SU-DHL-6 (cell line): ENCODE data around the gene INPP5A.

Experiments
- H2AFZ ChIP-seq: fragments of 200-600 bp; sonication (generic); 2 replicates; pipeline ENCODE4 v1.6.1; 2014; ENCODE audit warnings: low read depth, mild to moderate bottlenecking, moderate library complexity, mixed read lengths, antibody characterized with exemption, low read length; ENCODE audit not compliant: severe bottlenecking
- H3F3A ChIP-seq: fragments of 200-600 bp; shearing (Covaris generic); 2 replicates; pipeline ENCODE4 v1.6.0; 2016; ENCODE audit warnings: antibody characterized with exemption, mild to moderate bottlenecking; ENCODE audit not compliant: insufficient read depth
- H3K27ac ChIP-seq: fragments of 200-600 bp; sonication (generic); 2 replicates; pipeline ENCODE4 v1.5.1; 2016; ENCODE audit warnings: low read depth, mild to moderate bottlenecking, low read length, moderate library complexity, mixed read lengths
- H3K27me3 ChIP-seq: fragments of 200-600 bp; sonication (generic), shearing (Covaris generic); 2 replicates; pipeline ENCODE4 v1.6.0; 2014; ENCODE audit warnings: mild to moderate bottlenecking, low read length
- H3K36me3 ChIP-seq: fragments of 200-600 bp; sonication (generic); 2 replicates; pipeline ENCODE4 v1.6.1; 2014; ENCODE audit warnings: mild to moderate bottlenecking, low read length, mixed read lengths
- H3K4me2 ChIP-seq: fragments of 300-600, 200-600 bp; shearing (Covaris generic), sonication (generic); 2 replicates; pipeline ENCODE4 v1.6.0; 2014; ENCODE audit warnings: low read length, low read depth, mild to moderate bottlenecking; ENCODE audit not compliant: poor library complexity, severe bottlenecking
- H3K4me3 ChIP-seq: fragments of 200-600 bp; sonication (generic); 2 replicates; pipeline ENCODE4 v1.5.1; 2014; ENCODE audit warnings: antibody characterized with exemption, low read length, mild to moderate bottlenecking, mixed read lengths; ENCODE audit not compliant: insufficient read depth, poor library complexity, severe bottlenecking
- H3K79me2 ChIP-seq: fragments of 200-600 bp; sonication (generic); 2 replicates; pipeline ENCODE4 v1.6.1; 2014; ENCODE audit warnings: mild to moderate bottlenecking, low read length, moderate library complexity; ENCODE audit not compliant: insufficient read depth
- H3K9ac ChIP-seq: fragments of 200-600 bp; sonication (generic); 2 replicates; pipeline ENCODE4 v1.7.0; 2014; ENCODE audit warnings: mild to moderate bottlenecking, low read length
- H3K9me2 ChIP-seq: fragments of 200-600 bp; sonication (generic); replicated peaks from 2 replicates; pipeline ENCODE4 v1.6.1; 2014; ENCODE audit warnings: low read length; ENCODE audit not compliant: insufficient read depth
- H3K9me3 ChIP-seq: fragments of 200-600 bp; sonication (generic); 2 replicates; pipeline ENCODE4 v1.6.1; 2014; ENCODE audit warnings: low read length, mixed read lengths; ENCODE audit not compliant: insufficient read depth
- H4K20me1 ChIP-seq: fragments of 200-600 bp; sonication (generic); 2 replicates; pipeline ENCODE4 v1.6.1; 2014; ENCODE audit warnings: low read depth, mild to moderate bottlenecking, antibody characterized with exemption, low read length, moderate library complexity, mixed read lengths
- EZH2phosphoT487 ChIP-seq: fragments of 200-600 bp; sonication (generic), shearing (Covaris generic); conservative IDR thresholded peaks from 2 replicates; pipeline ENCODE4 v1.6.1; 2018; ENCODE audit warnings: mild to moderate bottlenecking, antibody characterized with exemption, low read length, moderate library complexity, mixed read lengths
- TF ChIP-seq, protein P1 (sequence below): fragments of 200-600 bp; sonication (generic); IDR thresholded peaks from one replicate; pipeline ENCODE4 v1.5.1; 2017; ENCODE audit warnings: antibody characterized with exemption, mild to moderate bottlenecking, low read length, moderate library complexity; ENCODE audit not compliant: insufficient read depth, poor library complexity, severe bottlenecking

The INPP5A gene

DNA sequence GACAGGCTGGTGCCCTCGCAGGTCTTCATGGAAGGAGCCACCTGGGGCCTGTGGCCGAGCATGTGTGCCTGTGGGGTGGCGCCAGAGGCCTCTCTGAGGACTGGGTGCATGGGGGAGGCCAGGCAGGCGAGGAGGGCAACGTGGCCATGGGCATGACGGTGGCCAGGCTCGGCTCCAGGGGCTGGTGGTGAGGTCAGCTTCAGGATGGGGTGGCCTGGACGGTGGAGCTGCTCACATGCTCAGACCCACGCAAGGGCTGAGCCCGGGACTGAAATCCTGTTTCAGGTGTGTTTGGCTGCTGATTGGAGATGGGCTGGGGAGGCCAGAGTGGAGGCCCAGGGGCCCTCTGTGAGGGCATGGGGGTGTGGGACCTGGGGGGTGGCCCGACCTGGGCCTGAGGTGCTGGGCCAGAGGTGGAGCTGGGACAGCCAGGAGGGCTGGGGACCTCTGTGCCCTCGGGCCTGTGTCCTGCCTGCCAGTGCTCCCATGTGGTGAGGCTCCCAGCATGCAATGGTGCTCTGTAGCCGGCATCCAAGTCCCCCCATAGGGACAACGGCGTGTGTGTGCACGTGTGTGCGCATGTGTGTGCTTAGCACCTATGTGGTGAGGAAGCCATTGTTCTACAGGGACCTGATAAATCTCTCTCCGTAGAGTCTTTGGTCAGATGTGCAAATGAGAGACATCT lies 71.1 kb downstream of the INPP5A start:
- no peaks in the 10 kb centered on the region for H3K9me2 ChIP-seq
- H3K27me3 ChIP-seq, result no peaks in the 10 kb centered on the region
- no peaks in the 10 kb centered on the region for H3K9me3 ChIP-seq
- H3K4me2 ChIP-seq, result no peak overlapping the region
- H3K36me3 ChIP-seq, result no peaks in the 10 kb centered on the region
- no peaks in the 10 kb centered on the region for H3K79me2 ChIP-seq
- no peak overlapping the region for H3K9ac ChIP-seq
- no peaks in the 10 kb centered on the region for H4K20me1 ChIP-seq
- H3F3A ChIP-seq, result no peaks in the 10 kb centered on the region
- TF ChIP-seq, protein P1, sequence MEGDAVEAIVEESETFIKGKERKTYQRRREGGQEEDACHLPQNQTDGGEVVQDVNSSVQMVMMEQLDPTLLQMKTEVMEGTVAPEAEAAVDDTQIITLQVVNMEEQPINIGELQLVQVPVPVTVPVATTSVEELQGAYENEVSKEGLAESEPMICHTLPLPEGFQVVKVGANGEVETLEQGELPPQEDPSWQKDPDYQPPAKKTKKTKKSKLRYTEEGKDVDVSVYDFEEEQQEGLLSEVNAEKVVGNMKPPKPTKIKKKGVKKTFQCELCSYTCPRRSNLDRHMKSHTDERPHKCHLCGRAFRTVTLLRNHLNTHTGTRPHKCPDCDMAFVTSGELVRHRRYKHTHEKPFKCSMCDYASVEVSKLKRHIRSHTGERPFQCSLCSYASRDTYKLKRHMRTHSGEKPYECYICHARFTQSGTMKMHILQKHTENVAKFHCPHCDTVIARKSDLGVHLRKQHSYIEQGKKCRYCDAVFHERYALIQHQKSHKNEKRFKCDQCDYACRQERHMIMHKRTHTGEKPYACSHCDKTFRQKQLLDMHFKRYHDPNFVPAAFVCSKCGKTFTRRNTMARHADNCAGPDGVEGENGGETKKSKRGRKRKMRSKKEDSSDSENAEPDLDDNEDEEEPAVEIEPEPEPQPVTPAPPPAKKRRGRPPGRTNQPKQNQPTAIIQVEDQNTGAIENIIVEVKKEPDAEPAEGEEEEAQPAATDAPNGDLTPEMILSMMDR, result no peak
- TF ChIP-seq EZH2phosphoT487, result no peak
- H3K27ac ChIP-seq, result no peak overlapping the region
- no peak overlapping the region for H2AFZ ChIP-seq
- H3K4me3 ChIP-seq, result no peak overlapping the region

DNA sequence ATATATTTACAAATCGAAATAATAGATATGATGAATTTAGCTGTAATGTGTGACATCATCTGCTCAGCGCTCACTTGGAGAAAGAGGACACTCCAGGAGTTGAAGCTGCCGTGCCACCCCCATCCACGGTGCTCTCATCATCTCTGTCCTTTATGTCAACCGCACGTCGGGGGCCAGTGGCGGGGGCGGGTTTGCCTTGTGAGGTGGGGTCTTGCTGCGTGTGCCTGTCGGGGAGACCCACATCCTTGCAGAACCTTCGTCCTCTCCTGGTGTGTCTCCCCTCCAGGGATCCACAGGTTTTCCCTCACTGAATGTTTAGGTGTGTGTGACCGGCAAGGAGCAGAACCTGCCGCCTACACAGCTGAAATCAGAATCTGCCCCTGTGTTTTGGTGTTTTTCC lies 71.6 kb downstream of the INPP5A start:
- Histone ChIP-seq H3K79me2 (no peaks in the 10 kb centered on the region), H3K9ac (no peak overlapping the region), H3K9me2 (no peaks in the 10 kb centered on the region), H3K27ac (no peak overlapping the region), H3K27me3 (no peaks in the 10 kb centered on the region), H4K20me1 (no peaks in the 10 kb centered on the region), H3K4me2 (no peak overlapping the region), H2AFZ (no peak overlapping the region), H3K4me3 (no peak overlapping the region), H3K9me3 (no peaks in the 10 kb centered on the region), H3F3A (no peaks in the 10 kb centered on the region), H3K36me3 (no peaks in the 10 kb centered on the region)
- TF ChIP-seq, protein P1, result no peak
- no peak for TF ChIP-seq EZH2phosphoT487

DNA sequence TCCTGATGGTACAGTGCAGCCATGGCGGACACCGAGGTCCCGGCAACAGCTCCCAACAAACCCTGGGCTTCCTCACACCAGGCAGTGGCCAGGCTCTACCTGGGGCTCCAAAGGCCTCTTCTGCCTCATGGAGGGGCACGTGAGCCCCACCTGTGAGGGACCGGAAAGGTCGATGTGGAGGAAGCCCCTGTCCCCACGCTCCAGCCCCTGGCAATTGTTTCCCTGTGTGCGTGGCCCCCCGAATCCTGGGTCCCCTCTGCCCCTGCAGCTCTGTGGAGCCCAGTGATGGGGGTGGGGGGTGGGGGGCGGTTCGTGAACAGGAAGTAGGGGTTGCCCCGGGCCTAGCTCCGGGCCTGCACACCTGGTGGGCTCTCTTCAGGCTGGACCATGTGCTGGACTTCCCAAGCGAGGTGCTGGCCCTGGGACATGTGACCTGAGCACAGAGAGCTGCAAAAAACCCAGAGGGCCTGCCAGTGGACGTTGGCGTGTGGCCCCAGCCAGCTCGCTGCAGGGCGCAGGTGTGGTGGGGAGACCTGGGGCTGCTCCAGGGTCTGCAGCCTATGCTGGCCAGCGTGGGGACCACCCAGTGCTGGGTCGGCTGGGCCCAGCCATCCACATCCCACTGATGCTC lies 72.6 kb downstream of the INPP5A start:
- Histone ChIP-seq H3K9me2 (no peaks in the 10 kb centered on the region), H3K4me2 (no peak overlapping the region), H2AFZ (no peak overlapping the region), H3K9me3 (no peaks in the 10 kb centered on the region), H3K9ac (no peak overlapping the region), H3K79me2 (no peaks in the 10 kb centered on the region), H3F3A (no peaks in the 10 kb centered on the region), H3K27me3 (no peaks in the 10 kb centered on the region), H3K4me3 (no peak overlapping the region), H3K36me3 (no peaks in the 10 kb centered on the region), H4K20me1 (no peaks in the 10 kb centered on the region), H3K27ac (no peak overlapping the region)
- no peak for TF ChIP-seq EZH2phosphoT487
- TF ChIP-seq, protein P1, result no peak
